ENCODE data around the gene KCNK7. TPM values are rescaled to one million over a fixed set of nuclear protein-coding genes. Genes with fewer than 3 reads are reported as not detected.
A peak's percentile ranks its signal among the peaks of the same experiment; 100 is the strongest.

KCNK7 gene
- total RNA-seq, 4 donors from 2014 or later: 0.99 to 1.2 (median 1.2) TPM

- intact Hi-C loops (cut with DNase I): no loop called here
- no peaks in the 10 kb centered on the region for H3K9me3 ChIP-seq
- H3K4me1 ChIP-seq: peaks cover 42 to 65% (median 55%) of the 10 kb centered on the region in 4 donors
- peak within 1 kb of the TSS; percentile 83 to 93 (median 88) for H3K27ac ChIP-seq (replicated peaks in 1 of 4)
- peaks cover 34 to 67% (median 64%) of the 10 kb centered on the region in 4 donors for H3K36me3 ChIP-seq
- peak within 1 kb of the TSS; percentile 79 to 87 (median 84) for H3K4me3 ChIP-seq
- TF ChIP-seq CTCF (IDR thresholded peaks at IDR 0.05) (peak; percentile 15 to 49 (median 42)), POLR2AphosphoS5 (IDR thresholded peaks at IDR 0.05) (peak; percentile 76 to 77), POLR2A (IDR thresholded peaks at IDR 0.05; ENCODE audit: low read depth) (no peak), EP300 (IDR thresholded peaks at IDR 0.05) (no peak)
- WGBS: 3% methylated on average over 42 of the region's 46 CpGs
- DNase-seq (ENCODE audit: extremely low spot score): no peak
- no peaks in the 10 kb centered on the region for H3K27me3 ChIP-seq
Observed at GRCh38 chr11:65637794-65638419, 42.3 kb upstream of the KCNK7 start, which contains the start of gene SIPA1. SIPA1 (plus strand) TSS chr11:65638101; CDS start chr11:65640922, 2,821 bp downstream.

- H3K36me3 ChIP-seq: peaks cover 36 to 67% (median 64%) of the 10 kb centered on the region in 4 donors
- no peak for DNase-seq (ENCODE audit: extremely low spot score)
- peak overlapping the region; percentile 83 to 93 (median 88) for H3K27ac ChIP-seq (replicated peaks in 1 of 4)
- H3K4me1 ChIP-seq: peaks cover 42 to 59% (median 51%) of the 10 kb centered on the region in 4 donors
- intact Hi-C loops (cut with DNase I): no loop called here
- WGBS: 88% methylated on average over 3 of the region's 3 CpGs
- no peak overlapping the region for H3K4me3 ChIP-seq
- TF ChIP-seq EP300 (IDR thresholded peaks at IDR 0.05): no peak
- no peaks in the 10 kb centered on the region for H3K27me3 ChIP-seq
- H3K9me3 ChIP-seq: no peaks in the 10 kb centered on the region
Observed at GRCh38 chr11:65637032-65637557, 41.5 kb upstream of the KCNK7 start.

- intact Hi-C loops (cut with DNase I): no loop called here
- Histone ChIP-seq H3K9me3 (no peaks in the 10 kb centered on the region), H3K27me3 (no peaks in the 10 kb centered on the region), H3K36me3 (peaks cover 36 to 67% (median 65%) of the 10 kb centered on the region in 4 donors), H3K4me1 (peaks cover 41 to 52% (median 44%) of the 10 kb centered on the region in 4 donors), H3K27ac (replicated peaks in 1 of 4) (peak overlapping the region; percentile 5 to 93 (median 87)), H3K4me3 (no peak overlapping the region)
- DNase-seq (ENCODE audit: extremely low spot score): no peak
- WGBS: 84% methylated on average over 11 of the region's 28 CpGs
- no peak for TF ChIP-seq EP300 (IDR thresholded peaks at IDR 0.05)
- TF ChIP-seq POLR2A (IDR thresholded peaks at IDR 0.05; ENCODE audit: low read depth): no peak
- TF ChIP-seq CTCF (IDR thresholded peaks at IDR 0.05): no peak
- TF ChIP-seq POLR2AphosphoS5 (IDR thresholded peaks at IDR 0.05): no peak
Observed at GRCh38 chr11:65636108-65637031, 40.8 kb upstream of the KCNK7 start.

GRCh38 chr11:65634905-65635731, 39.5 kb upstream of the KCNK7 start:
- intact Hi-C loops (cut with DNase I): no loop called here
- peaks cover 29 to 39% (median 31%) of the 10 kb centered on the region in 4 donors for H3K4me1 ChIP-seq
- no peaks in the 10 kb centered on the region for H3K9me3 ChIP-seq
- TF ChIP-seq POLR2A (IDR thresholded peaks at IDR 0.05; ENCODE audit: low read depth): no peak
- no peak for TF ChIP-seq CTCF (IDR thresholded peaks at IDR 0.05)
- TF ChIP-seq POLR2AphosphoS5 (IDR thresholded peaks at IDR 0.05): no peak
- H3K27ac ChIP-seq (replicated peaks in 1 of 4): no peak overlapping the region
- H3K36me3 ChIP-seq: peaks cover 43 to 72% (median 71%) of the 10 kb centered on the region in 4 donors
- 90% methylated on average over 34 of the region's 46 CpGs for WGBS
- H3K27me3 ChIP-seq: no peaks in the 10 kb centered on the region
- no peak for DNase-seq (ENCODE audit: extremely low spot score)
- H3K4me3 ChIP-seq: no peak overlapping the region
